PFSK-1 (cell line): ENCODE measurements around the gene PTPRT.

Experiments
- FOXP2 ChIP-seq: optimal IDR thresholded peaks from 2 replicates; pipeline ENCODE3; 2011; ENCODE audit warnings: borderline replicate concordance, control low read depth, inconsistent platforms; ENCODE audit not compliant: insufficient read depth; ENCODE audit errors: extremely low read length, extremely low read depth
- POLR2AphosphoS5 ChIP-seq: IDR thresholded peaks from 2 replicates; pipeline ENCODE4 v1.6.1; 2012; ENCODE audit warnings: low read depth, mild to moderate bottlenecking, control low read depth, low read length, moderate library complexity
- REST ChIP-seq, 2 experiments: IDR thresholded peaks; 2 replicates each; pipeline versions ENCODE4 v1.6.1 to v1.8.0; 2011 to 2012; ENCODE audit warnings: low read depth in 2 of 2, low read length in 2 of 2, control low read depth in 1 of 2, inconsistent platforms in 1 of 2, mild to moderate bottlenecking in 1 of 2, moderate library complexity in 1 of 2; ENCODE audit not compliant: insufficient read depth in 1 of 2
- SIN3A ChIP-seq: IDR thresholded peaks from 2 replicates; pipeline ENCODE4 v1.6.1; 2012; ENCODE audit warnings: mild to moderate bottlenecking, low read length, moderate library complexity, borderline replicate concordance; ENCODE audit not compliant: insufficient read depth
- TAF1 ChIP-seq: IDR thresholded peaks from 2 replicates; pipeline ENCODE4 v1.6.1; 2012; ENCODE audit warnings: low read length, control low read depth, borderline replicate concordance; ENCODE audit not compliant: insufficient read depth

GRCh38 chr20:42485556-42485955 lies 704.1 kb downstream of the PTPRT start:
- TF ChIP-seq REST (IDR thresholded peaks at IDR 0.05; ENCODE audit: insufficient read depth in 1 of 2, low read depth in 2 of 2, low read length in 2 of 2), result no peak
- TF ChIP-seq TAF1, result no peak
- no peak for TF ChIP-seq POLR2AphosphoS5
- TF ChIP-seq SIN3A, result no peak
- no peak for TF ChIP-seq FOXP2
